ENCODE results near the gene OR6C6.
"Not testable (repeated sequence)": the region's sequence is repeated elsewhere in the genome, so short reads cannot be mapped to it uniquely, and the experiment has no call there.

OR6C6 gene

DNA sequence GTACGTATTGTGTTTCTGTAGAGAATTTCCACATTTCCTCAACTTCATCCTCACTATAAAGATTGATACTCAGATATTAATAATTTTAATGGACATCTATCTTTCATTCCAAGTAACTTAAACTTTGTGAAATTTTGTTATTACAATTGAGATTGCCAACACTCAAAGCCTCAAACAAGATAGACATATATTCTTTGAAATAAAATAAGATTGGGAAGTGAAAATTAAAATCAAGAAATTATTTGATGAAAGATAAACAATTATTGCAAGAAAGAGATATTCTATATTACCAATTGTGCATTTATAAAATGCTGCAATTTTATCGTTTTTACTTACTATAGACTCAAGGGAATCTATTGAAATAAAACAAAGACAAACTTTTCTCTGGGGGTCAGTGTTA lies at the start of gene OR6C6:
Gene OR6C6 (minus strand): TSS at position 101 of the 400 bp plus-strand sequence. CDS start 1,337 bp downstream, outside the sequence.
- H3K27ac ChIP-seq, result no peak within 1 kb of the TSS
- TF ChIP-seq, protein P1, sequence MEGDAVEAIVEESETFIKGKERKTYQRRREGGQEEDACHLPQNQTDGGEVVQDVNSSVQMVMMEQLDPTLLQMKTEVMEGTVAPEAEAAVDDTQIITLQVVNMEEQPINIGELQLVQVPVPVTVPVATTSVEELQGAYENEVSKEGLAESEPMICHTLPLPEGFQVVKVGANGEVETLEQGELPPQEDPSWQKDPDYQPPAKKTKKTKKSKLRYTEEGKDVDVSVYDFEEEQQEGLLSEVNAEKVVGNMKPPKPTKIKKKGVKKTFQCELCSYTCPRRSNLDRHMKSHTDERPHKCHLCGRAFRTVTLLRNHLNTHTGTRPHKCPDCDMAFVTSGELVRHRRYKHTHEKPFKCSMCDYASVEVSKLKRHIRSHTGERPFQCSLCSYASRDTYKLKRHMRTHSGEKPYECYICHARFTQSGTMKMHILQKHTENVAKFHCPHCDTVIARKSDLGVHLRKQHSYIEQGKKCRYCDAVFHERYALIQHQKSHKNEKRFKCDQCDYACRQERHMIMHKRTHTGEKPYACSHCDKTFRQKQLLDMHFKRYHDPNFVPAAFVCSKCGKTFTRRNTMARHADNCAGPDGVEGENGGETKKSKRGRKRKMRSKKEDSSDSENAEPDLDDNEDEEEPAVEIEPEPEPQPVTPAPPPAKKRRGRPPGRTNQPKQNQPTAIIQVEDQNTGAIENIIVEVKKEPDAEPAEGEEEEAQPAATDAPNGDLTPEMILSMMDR (conservative IDR thresholded peaks at IDR 0.05), result no peak

DNA sequence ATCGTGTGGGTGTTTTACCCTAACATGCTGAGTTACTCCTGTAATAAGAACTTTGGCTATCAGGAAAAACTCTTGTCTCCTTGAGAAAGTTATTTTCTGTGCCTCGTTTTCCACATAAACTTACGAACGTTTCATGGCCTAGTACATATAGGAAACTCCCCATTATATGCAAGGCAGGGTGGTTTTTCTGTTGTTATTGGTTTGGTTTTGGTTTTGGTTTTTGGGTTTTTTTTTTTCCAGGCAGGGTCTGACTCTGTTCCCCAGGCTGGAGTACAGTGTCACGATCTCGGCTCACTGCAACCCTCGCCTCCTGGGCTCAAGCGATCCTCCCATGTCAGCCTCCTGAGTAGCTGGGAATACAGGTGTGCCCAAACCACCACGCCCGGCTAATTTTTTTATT lies 39.6 kb upstream of the OR6C6 start:
- TF ChIP-seq, protein P1 (conservative IDR thresholded peaks at IDR 0.05), result no peak
- H3K27ac ChIP-seq, result no peak overlapping the region

DNA sequence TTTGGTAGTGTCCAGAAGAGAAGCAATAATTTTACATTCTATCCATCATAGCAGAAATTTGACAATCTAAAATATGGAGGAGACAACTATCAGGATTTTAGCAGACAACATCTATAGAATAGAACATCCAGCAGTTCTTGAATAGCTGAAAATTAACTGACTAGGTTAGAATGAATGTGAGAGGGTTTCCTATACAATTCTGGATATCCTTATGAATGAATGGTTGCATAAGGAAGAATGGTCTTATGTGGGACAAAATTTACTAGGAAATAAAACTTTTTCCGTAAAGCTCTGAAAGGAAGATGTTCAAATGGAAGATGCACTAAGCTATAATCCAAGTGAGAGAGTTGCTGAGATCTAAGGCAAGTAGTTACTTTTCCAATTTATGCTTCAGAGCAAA lies 34.1 kb upstream of the OR6C6 start, which contains the start of gene OR6C3:
Gene OR6C3 (plus strand): TSS at position 301 of the 400 bp plus-strand sequence. CDS start 955 bp downstream, outside the sequence.
- no peak within 1 kb of the TSS for H3K27ac ChIP-seq
- TF ChIP-seq, protein P1 (conservative IDR thresholded peaks at IDR 0.05), result no peak

DNA sequence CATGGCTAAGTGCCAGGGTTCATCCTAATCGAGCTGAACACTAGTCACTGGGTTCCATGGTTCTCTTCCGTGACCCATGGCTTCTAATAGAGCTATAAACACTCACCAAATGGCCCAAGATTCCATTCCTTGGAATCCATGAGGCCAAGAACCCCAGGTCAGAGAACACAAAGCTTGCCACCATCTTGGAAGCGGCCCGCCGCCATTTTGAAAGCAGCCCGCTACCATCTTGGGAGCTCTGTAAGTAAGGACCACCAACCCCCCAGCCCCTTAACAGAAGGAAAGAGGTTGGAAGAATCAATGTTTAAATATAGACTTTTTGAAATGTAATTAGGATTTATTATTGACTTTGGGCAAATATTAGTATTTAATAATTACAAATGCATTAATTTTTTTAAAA lies 29.4 kb upstream of the OR6C6 start:
- H3K27ac ChIP-seq, result not testable (repeated sequence)

DNA sequence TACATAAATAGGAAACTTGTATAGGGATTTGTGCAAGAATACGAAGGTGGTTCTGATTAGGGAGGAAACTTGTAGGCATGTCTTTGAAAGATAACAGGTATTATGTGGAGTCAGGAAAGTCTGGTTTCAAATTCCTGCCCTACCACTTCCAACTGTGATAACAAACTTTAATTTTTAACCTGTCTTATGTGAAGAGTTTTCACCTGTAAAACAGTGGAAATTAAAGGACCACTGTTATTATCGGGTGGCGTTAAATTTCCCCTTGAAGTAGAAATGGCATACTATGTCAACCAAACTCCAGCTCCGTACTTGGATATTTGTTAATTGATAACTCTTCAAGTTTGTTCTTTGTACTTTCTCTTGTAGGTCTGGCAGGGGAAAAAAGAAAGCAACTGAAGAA lies 23.8 kb upstream of the OR6C6 start:
- TF ChIP-seq, protein P1 (conservative IDR thresholded peaks at IDR 0.05), result no peak

DNA sequence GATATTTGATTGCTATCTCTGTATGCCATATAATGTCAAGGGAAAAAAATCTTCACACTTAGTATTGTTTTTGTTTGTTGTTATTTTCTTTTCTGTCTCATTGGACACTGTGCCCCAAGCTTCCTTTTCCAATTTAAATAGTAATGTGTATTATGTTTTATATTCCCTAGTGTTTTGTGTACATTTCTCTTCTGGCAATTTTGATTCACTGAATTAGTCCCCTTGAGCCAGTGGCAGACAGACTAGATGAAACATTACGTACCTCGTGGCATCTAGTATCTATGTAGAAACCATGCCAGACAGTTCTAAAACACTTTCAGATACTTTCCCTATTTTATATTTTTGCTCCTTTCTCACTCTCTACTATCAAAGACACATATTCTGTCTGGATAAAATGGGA lies 17.7 kb upstream of the OR6C6 start, which contains the start of gene OR6C1:
Gene OR6C1 (plus strand): TSS at position 301 of the 400 bp plus-strand sequence. CDS start 6,257 bp downstream, outside the sequence.
- TF ChIP-seq, protein P1 (conservative IDR thresholded peaks at IDR 0.05), result no peak
- no peak within 1 kb of the TSS for H3K27ac ChIP-seq

More for the DNA sequence above, 23.8 kb upstream of the OR6C6 start:
- no peak overlapping the region for H3K27ac ChIP-seq

DNA sequence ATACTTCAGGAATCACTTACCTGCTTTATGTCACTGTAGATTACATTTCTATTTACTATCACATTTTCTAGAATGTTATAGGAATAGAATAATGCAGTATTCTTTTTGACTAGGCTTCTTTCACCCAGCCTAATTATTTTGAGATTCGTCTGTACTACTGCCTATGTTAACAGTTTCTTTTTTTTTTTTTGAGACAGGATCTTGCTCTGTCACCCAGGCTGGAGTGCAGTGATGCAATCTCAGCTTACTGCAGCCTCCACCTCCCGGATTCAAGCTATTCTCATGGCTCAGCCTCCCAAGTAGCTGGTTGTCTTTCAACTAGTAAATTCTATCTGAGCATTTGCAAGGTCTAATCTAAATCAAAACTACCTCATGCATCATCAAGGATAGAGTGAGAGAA lies 6.4 kb downstream of the OR6C6 start:
- TF ChIP-seq, protein P1 (conservative IDR thresholded peaks at IDR 0.05), result no peak
- H3K27ac ChIP-seq, result no peak overlapping the region

DNA sequence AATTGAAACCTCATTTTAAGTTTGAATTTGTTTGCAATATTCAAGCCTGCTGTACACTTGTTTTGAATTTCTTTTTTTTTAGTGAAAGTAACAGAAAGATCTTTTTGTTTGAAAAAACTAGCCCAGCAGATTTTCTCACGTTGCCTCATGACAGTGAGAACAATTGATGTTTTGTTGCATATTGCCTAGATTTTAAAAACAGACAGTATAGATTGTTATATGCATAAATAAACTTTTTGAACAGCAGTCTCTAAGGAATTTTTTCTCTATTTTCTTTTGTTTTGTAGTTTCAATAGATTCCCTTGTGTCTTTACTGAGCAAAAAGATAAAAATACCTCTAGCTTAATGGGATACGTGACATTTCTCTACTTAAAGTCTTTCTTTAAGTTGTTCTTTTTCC lies 15.4 kb downstream of the OR6C6 start:
- TF ChIP-seq, protein P1 (conservative IDR thresholded peaks at IDR 0.05), result no peak
- H3K27ac ChIP-seq, result no peak overlapping the region

All from VCaP (cell line).